ENCODE data around the gene NELFA.

The NELFA gene

DNA sequence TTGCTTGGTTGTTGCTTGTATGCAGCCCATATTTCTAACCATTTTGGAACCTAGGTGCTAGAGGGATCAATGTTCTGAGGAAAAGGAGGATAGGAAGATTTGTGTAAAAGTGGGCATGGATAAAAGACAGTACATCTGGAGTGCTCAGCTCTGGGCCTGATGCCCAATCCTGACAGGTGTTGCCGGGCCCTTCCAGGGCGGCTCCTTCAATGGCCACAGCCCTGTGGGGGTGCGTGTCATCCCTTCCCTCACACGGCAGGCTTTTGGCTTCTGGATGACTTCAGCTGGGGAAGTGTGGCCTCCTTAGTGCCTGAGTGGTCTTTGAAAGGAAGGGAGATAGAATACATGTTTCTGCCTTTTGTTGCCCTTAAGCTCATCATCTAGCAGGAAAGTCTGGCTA is 47.2 kb downstream of the NELFA start:
- ATAC-seq: no peak

- ATAC-seq: no peak
These were observed 47.7 kb downstream of the NELFA start for GRCh38 chr4:1961038-1961437.

DNA sequence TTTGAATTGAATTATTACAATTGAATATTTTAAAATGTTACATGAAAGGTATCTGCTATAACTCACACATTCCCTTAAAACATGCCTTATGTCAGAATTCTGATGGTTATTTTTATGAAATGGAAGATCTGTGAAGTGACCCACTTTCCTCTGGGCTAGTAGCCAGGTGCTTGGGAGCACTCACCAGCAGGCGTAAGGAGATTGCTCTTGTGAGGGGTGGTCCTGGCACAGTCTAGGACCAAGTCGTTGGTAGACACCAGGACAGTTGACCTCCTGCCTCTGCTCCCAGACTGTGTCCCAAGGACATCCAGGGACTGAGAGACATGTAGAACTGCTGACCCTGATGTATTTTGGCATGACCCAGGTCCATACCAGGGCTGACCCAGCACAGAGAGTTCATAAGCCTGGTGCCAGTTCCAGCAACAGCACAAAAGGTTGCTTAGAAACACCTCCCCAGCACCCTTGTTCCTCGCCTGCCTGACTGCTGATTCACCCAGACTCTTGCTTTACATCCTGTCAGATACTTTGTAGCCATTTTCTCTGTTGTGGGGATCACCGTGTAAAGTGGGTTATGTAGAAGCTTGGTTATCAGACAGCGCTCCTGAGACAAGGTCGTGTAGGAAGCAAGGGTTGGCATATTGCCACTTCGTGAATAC is 48.5 kb downstream of the NELFA start:
- ATAC-seq: no peak

- no peak for ATAC-seq
These were observed 49.7 kb downstream of the NELFA start for GRCh38 chr4:1959104-1959384.

- ATAC-seq: no peak
These were observed 50.3 kb downstream of the NELFA start for GRCh38 chr4:1958276-1959103.

DNA sequence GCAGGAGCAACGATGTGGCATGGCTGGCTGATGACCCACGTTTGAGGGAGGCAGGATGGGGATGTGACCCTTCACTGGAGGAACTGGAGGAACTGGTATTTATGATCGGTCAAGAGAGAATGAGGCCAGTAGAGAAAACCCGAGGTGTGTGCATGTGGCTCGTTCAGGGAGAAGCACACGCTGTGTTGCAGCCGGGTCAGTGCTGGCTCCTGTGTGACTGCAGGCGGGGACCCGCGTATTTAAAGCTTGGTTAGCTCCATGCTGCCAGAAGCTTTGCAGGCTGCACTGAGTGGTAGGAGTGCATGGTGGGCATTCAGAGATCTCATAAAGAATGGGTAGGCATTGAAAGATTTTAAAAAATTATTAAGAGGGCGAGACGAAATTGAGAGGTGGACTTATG is 52.1 kb downstream of the NELFA start:
- no peak for ATAC-seq

DNA sequence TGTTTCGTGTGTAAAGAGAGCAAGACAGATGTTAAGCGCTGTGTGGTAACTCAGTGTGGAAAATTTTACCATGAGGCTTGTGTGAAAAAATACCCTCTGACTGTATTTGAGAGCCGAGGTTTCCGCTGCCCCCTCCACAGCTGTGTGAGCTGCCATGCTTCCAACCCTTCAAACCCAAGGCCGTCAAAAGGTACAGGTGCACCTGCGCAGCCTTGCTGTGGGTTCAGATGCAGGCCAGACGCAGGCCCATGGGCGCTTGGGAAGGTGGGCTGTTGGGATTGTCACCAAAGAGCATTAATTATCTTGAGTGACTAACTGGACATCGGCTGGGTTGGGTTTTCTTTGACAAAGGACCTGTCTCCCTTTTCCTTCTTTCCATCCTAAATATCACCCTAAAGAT is 55.4 kb downstream of the NELFA start:
- ATAC-seq: no peak

GRCh38 chr4:1952719-1953118 is 56.1 kb downstream of the NELFA start:
- no peak for ATAC-seq

DNA sequence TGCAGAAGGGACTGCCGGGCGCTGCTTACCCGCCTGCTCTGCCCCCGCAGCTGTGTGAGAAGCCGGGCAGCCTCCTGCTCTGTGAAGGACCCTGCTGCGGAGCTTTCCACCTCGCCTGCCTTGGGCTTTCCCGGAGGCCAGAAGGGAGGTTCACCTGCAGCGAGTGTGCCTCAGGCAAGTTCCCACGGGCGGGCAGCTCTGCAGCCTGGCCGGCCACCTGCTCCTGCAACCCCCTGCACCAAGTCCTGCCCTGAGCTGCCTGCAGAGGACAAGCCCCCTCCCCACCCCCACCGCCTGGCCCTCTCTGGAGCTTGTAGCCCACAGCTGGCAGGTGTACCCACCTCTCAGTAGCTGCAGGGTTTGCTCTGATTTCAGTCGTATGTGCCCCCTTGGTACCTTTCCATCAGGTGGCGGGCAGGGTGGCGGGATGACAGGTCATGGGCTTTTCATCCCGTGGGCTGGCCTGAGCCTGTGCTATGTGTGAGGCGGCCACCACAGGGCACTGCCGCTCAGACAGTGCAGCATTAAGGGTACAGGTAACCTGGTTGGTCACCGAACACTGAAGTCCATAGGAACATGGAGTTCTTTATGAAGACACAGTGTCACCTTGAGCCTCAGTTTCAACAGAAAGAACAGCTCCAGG is 56.6 kb downstream of the NELFA start:
- ATAC-seq: no peak

GRCh38 chr4:1950369-1950768 is 58.4 kb downstream of the NELFA start:
- no peak for ATAC-seq

- ATAC-seq: no peak
These were observed 59.8 kb downstream of the NELFA start for GRCh38 chr4:1948892-1949436.

- no peak for ATAC-seq
These were observed 60.5 kb downstream of the NELFA start for GRCh38 chr4:1948232-1948631.

- no peak for ATAC-seq
These were observed 62.9 kb downstream of the NELFA start for GRCh38 chr4:1945912-1946311.

- no peak for ATAC-seq
These were observed 63.5 kb downstream of the NELFA start for GRCh38 chr4:1945124-1945895.

DNA sequence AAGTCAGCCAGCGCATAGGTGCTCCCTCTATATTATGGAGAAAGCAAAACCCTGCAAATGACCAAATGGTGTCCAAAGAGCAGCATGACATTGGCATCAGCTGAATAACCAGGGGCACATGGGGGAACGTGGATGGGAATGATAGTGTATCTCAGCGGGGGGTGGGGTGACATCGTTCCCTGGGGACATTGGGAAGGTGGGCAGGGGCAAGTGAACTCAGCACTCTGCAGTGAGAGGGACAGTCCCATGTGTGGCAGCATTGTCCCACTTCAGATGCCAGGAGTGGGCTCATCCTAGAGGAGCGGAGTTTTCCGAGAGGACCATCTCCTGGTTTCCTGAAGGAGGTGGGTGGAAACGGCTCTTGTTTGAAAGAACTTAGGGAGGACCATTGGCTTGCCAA is 64.8 kb downstream of the NELFA start:
- no peak for ATAC-seq

- no peak for ATAC-seq
These were observed 68.2 kb downstream of the NELFA start for GRCh38 chr4:1940566-1940965.

GRCh38 chr4:1939664-1940509 is 68.9 kb downstream of the NELFA start:
- ATAC-seq: no peak

DNA sequence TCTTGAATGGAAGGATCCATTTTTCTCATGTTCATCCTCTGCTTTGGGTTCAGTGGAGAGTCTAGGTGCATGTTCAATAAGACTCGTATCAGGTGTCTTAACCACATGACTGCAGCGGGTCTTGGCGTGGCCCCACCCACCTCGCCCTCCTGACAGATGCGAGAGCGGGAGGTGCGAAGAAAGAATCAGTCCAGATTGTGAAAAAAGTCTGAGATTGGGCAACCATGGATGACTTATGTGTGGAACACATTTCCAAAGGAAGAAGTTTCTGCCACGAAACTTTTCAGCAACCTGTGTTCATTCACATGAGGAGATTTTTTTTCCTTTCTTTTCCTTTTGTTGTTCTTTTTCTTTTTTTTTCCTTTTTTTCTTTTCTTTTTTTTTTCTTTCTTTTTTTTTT is 70.7 kb downstream of the NELFA start:
- ATAC-seq: no peak

- ATAC-seq: no peak
These were observed 71.2 kb downstream of the NELFA start for GRCh38 chr4:1937550-1937949.

DNA sequence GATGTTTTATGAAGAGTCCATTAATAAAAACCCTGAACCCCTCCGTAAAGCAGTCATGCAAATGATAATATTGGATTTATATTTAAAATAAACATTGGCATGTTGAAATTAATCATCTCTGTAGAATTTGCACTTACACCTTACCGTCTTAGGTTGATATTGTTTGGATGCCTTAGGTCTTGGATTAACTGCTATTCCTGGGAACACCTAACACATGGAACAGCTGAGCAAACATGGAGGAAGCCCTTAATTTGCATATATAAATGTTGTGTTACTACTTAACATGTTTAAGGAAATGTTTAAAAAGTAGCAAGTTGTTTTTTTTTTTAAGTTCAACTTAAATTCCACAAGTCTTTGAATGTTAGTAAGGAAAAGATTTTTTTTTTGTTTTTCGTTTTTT is 75.1 kb downstream of the NELFA start:
- no peak for ATAC-seq

- ATAC-seq: no peak
These were observed 76.0 kb downstream of the NELFA start for GRCh38 chr4:1932736-1933135.
